Kidney (tissue), 14 donors: ENCODE data around the gene ERAS. TPM values are rescaled to one million over a fixed set of nuclear protein-coding genes. Genes with fewer than 3 reads are reported as not detected.

Experiments
- DNase-seq, 5 donors: peaks; one replicate each; pipeline ENCODE4 v3.0.0-alpha.2; 2013 to 2020
- FAIRE-seq: peaks from 2 replicates; lab custom pipeline; 2012; peaks lifted over from hg19 to GRCh38; lab: Jason Lieb, UNC
- H3K27ac ChIP-seq, 2 donors: one replicate each; pipeline ENCODE4 v1.7.0; 2013; ENCODE audit warnings: low read depth in 2 of 2, low read length in 2 of 2, inconsistent platforms in 1 of 2
- H3K27me3 ChIP-seq: one replicate; pipeline ENCODE4 v1.7.1; 2013; ENCODE audit warnings: low read length, inconsistent platforms; ENCODE audit not compliant: control insufficient read depth, insufficient read depth
- H3K36me3 ChIP-seq, 3 donors: one replicate each; pipeline versions ENCODE4 v1.7.0 to v1.7.1; 2013; ENCODE audit warnings: low read length in 3 of 3, control low read depth in 1 of 3, inconsistent platforms in 1 of 3; ENCODE audit not compliant: insufficient read depth in 3 of 3, control insufficient read depth in 2 of 3
- H3K4me1 ChIP-seq, 3 donors: one replicate each; pipeline versions ENCODE4 v1.7.0 to v1.7.1; 2013; ENCODE audit warnings: low read length in 3 of 3, inconsistent platforms in 1 of 3, low read depth in 1 of 3; ENCODE audit not compliant: control insufficient read depth in 2 of 3, insufficient read depth in 2 of 3
- H3K4me3 ChIP-seq, 3 donors: one replicate each; pipeline versions ENCODE4 v1.7.0 to v1.8.1; 2013; ENCODE audit warnings: low read length in 3 of 3, control low read depth in 1 of 3, inconsistent platforms in 1 of 3
- H3K9ac ChIP-seq, 3 donors: one replicate each; pipeline versions ENCODE4 v1.7.0 to v1.7.1; 2013; ENCODE audit warnings: low read length in 3 of 3, control low read depth in 1 of 3, inconsistent platforms in 1 of 3
- H3K9me3 ChIP-seq, 3 donors: one replicate each; pipeline versions ENCODE4 v1.7.0 to v1.7.1; 2013; ENCODE audit warnings: low read length in 3 of 3, control low read depth in 1 of 3, inconsistent platforms in 1 of 3; ENCODE audit not compliant: control insufficient read depth in 2 of 3, insufficient read depth in 1 of 3
- intact Hi-C: fragments of 100-400 bp; cut with DNase I; formaldehyde crosslinking; loops from one replicate; pipeline ENCODE4 v1.11.1; 2022
- polyA plus RNA-seq: library from polyadenylated mRNA; stranded (reverse); fragments of 350-450 nt; fragmentation: Illumina TruSeq; extraction: RNeasy Lipid Tissue Mini Kit (QIAGEN cat#74804); gene quantifications from one replicate; pipeline ENCODE4 v1.2.3, GENCODE V29; 2014; ENCODE audit warnings: low read depth, low replicate concordance; ENCODE audit not compliant: insufficient read depth
- total RNA-seq: library from RNA; stranded (reverse); fragmentation: NEBNext Ultra II Directional; extraction: Animal tissue kit (Norgen Biotek cat#: 25700); gene quantifications from one replicate; pipeline ENCODE4 v1.2.1, GENCODE V29; 2021
- TF ChIP-seq, protein P1 (sequence below): IDR thresholded peaks from 3 replicates; pipeline ENCODE4 v1.5.1; 2012; ENCODE audit warnings: mild to moderate bottlenecking, moderate library complexity, borderline replicate concordance; ENCODE audit not compliant: insufficient read depth; ENCODE audit errors: extremely low read depth
- donor health status: control.
- donor health status: control.
- donor health status: control.
- donor health status: control.
- donor health status: control.
- donor health status: DM: yes; HTN: yes; CAD: no.
- donor health status: Normal renal cell carcinoma (clear cell type).

Gene ERAS
- total and polyA plus RNA-seq, 2 donors from 2014 or later = 0.19 to 0.43 TPM

- TF ChIP-seq, protein P1, sequence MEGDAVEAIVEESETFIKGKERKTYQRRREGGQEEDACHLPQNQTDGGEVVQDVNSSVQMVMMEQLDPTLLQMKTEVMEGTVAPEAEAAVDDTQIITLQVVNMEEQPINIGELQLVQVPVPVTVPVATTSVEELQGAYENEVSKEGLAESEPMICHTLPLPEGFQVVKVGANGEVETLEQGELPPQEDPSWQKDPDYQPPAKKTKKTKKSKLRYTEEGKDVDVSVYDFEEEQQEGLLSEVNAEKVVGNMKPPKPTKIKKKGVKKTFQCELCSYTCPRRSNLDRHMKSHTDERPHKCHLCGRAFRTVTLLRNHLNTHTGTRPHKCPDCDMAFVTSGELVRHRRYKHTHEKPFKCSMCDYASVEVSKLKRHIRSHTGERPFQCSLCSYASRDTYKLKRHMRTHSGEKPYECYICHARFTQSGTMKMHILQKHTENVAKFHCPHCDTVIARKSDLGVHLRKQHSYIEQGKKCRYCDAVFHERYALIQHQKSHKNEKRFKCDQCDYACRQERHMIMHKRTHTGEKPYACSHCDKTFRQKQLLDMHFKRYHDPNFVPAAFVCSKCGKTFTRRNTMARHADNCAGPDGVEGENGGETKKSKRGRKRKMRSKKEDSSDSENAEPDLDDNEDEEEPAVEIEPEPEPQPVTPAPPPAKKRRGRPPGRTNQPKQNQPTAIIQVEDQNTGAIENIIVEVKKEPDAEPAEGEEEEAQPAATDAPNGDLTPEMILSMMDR = no peak
- Histone ChIP-seq H3K9ac (no peak overlapping the region), H3K9me3 (no peaks in the 10 kb centered on the region), H3K27ac (no peak overlapping the region), H3K36me3 (no peaks in the 10 kb centered on the region), H3K4me1 (peaks cover 0 to 7% (median 0%) of the 10 kb centered on the region in 3 donors), H3K4me3 (no peak overlapping the region), H3K27me3 (peaks cover 2% of the 10 kb centered on the region)
- DNase-seq (peak in 1 of 5 donors; percentile 23), FAIRE-seq (no peak)
- intact Hi-C loops = no loop called here
Observed at GRCh38 chrX:48831909-48832291, 5.6 kb downstream of the ERAS start.

DNA sequence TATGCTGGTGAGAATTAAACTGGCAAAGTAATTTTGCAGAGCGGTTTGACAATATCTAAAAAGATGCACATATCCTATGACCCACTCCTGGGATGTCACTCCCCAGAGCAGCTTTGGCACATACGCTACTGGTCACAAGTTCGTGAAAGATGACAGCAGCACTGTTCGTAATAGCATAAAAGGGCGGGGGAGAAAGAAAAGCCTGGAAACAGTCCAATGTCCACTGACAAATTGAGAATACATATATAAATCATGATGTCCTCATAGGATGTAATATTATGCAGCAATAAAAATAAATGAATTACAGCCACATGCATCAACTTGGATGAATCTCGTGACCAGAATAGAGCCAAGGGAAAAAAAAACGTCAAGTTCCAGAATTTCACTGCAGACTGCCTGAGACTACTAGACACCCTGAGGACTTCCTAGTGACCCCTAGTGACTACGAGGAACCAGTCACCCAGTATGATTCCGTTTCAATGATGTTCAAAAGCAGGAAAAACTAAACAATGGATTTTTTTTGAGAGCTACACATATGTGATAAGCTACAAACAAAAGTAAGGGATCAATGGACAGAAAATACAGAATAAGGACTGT, 7.3 kb downstream of the ERAS start:
- DNase-seq (no peak), FAIRE-seq (peak; percentile 59)
- Histone ChIP-seq H3K27ac (no peak overlapping the region), H3K9ac (no peak overlapping the region), H3K9me3 (no peaks in the 10 kb centered on the region), H3K36me3 (no peaks in the 10 kb centered on the region), H3K4me3 (no peak overlapping the region), H3K27me3 (peaks cover 2% of the 10 kb centered on the region), H3K4me1 (peaks cover 0 to 7% (median 0%) of the 10 kb centered on the region in 3 donors)
- intact Hi-C loops = no loop called here
- TF ChIP-seq, protein P1 = no peak

- DNase-seq (no peak), FAIRE-seq (no peak)
- H3K9ac ChIP-seq = no peak overlapping the region
- TF ChIP-seq, protein P1 = no peak
- peak overlapping the region; percentile 46 to 68 (median 56) for H3K4me3 ChIP-seq
- H3K9me3 ChIP-seq = no peaks in the 10 kb centered on the region
- peaks cover 2% of the 10 kb centered on the region for H3K27me3 ChIP-seq
- intact Hi-C loops = no loop called here
- H3K27ac ChIP-seq = no peak overlapping the region
- H3K36me3 ChIP-seq = no peaks in the 10 kb centered on the region
- peaks cover 0 to 7% (median 0%) of the 10 kb centered on the region in 3 donors for H3K4me1 ChIP-seq
Observed at GRCh38 chrX:48834383-48834709, 8.0 kb downstream of the ERAS start.
